Esophagus squamous epithelium (tissue), 4 donors: ENCODE data around the gene CNPY1.

Source experiments
- CTCF ChIP-seq, 6 experiments: fragments of 450-650 bp in 4 of 6; fragments of 200-600 bp in 2 of 6; sonication (generic) in 2 of 6; IDR thresholded peaks; one replicate each; pipeline ENCODE4 v1.5.1; 2016 to 2019; ENCODE audit warnings: antibody characterized with exemption in 6 of 6, mild to moderate bottlenecking in 4 of 6, moderate library complexity in 4 of 6
- POLR2A ChIP-seq, 4 donors: fragments of 450-650 bp; IDR thresholded peaks; one replicate each; pipeline ENCODE4 v1.6.1; 2017; ENCODE audit warnings: antibody characterized with exemption in 4 of 4, mild to moderate bottlenecking in 4 of 4, moderate library complexity in 3 of 4

- TF ChIP-seq CTCF (IDR thresholded peaks at IDR 0.05) = no peak
- no peak for TF ChIP-seq POLR2A (IDR thresholded peaks at IDR 0.05)
Observed at GRCh38 chr7:155568842-155569494, 22.6 kb upstream of the CNPY1 start.
